LoVo (cell line): ENCODE results near the gene LAMB1.
A peak's percentile ranks its signal among the peaks of the same experiment; 100 is the strongest.
"Not testable (repeated sequence)": the region's sequence is repeated elsewhere in the genome, so short reads cannot be mapped to it uniquely, and the experiment has no call there.

Source experiments
- DNase-seq: peaks from one replicate; pipeline ENCODE4 v3.0.0-alpha.2; 2016; ENCODE audit warnings: low spot score

Gene LAMB1

DNA sequence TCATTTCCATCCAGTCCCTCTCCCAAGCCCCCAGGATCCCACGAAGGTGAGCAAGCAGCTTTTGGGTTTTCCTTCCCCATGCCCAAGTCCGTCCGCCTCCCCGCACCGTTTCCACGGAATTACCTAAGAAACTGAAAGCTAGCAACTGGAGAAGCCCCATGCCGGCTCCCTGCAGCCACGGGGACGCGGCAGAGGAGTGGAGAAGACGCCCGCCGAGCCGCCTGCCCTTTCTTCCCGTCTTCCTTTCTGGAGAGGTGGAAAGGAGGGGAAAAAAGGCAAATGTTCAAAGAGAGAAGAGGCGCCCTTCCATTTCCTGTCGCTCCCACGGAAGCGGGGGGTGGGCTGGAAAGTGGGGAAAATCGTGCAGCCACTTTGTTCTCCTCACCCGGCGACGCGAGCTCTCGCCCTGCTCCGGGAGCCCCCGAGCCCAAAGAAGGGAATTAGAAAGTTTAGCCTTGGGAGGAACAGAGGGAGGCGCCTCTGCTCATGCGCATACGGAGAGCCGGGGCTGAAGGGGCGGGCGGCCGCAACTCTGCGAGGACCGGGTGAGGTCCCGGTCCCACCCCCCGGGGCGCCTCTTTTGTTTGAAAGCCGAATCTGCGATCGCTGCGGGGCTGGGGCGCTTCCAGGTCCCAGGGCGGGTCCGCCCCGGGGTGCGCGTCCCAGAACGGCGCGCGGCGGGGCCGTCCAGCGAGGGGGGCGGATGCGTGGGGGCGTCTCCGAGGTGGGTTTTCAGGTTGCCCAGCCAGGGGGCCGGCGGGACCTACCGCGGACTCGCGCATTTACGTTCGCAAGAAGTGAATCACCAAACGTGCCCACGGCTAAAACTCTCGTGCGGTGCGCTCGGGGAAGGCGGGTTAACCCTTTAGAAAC, at the start of gene LAMB1:
Gene LAMB1, minus strand, starts transcription at position 436 of the 873 bp plus-strand sequence. Its CDS starts 276 bp downstream, at position 160.
- peak; percentile 83 for DNase-seq

DNA sequence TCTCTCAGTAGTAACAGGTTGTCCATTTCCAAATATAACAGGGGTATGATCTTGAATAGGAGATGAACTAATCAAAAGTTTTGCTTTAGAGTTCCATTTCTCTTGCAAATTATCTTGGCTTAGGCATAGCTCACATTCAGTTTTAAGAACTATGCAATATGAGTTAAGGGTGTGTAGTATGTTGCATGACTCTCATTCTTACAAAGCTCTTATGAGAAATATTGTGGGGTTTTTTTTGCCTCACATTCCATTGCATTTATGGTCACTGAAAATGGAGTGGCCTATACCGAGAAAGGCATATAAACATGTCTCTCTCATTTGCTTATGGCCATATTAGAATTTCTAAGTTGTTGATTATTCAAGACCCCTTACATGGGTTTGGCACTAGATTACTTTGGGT, 48.5 kb upstream of the LAMB1 start:
- no peak for DNase-seq

DNA sequence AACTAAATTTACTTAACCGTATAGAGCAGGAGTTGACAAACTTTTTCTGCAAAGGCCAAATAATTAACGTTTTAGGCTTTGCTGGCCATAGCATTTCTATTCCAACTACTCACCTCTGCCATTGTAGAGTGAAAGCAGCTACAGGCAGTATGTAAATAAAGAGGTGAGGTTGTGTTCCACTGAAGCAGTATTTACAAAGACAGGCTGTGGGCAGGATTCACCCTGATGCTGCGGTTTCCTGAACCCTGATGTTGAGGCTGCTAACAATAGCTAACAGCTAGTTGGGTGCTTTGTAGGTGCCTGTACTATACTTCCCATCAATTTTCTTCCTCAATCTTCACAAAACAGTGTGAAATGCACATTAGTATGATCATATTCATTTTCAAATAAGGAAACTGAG, 47.0 kb upstream of the LAMB1 start:
- no peak for DNase-seq

DNA sequence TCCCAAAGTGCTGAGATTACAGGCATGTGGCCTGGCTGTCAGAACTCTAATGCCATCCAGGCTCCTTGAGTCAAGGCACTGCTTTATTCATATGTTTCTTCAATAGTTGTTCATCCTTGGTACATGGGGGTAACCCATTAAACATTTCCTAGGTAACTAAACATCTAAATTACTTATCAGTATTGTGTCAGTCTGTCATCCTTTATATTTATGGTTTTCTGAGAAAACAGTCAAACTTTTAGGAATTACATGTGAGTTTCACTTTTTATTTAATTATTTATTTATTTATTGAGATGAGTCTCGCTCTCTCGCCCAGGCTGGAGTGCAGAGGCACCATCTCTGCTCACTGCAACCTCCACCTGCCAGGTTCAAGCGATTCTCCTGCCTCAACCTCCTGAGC, 45.5 kb upstream of the LAMB1 start:
- DNase-seq = no peak

DNA sequence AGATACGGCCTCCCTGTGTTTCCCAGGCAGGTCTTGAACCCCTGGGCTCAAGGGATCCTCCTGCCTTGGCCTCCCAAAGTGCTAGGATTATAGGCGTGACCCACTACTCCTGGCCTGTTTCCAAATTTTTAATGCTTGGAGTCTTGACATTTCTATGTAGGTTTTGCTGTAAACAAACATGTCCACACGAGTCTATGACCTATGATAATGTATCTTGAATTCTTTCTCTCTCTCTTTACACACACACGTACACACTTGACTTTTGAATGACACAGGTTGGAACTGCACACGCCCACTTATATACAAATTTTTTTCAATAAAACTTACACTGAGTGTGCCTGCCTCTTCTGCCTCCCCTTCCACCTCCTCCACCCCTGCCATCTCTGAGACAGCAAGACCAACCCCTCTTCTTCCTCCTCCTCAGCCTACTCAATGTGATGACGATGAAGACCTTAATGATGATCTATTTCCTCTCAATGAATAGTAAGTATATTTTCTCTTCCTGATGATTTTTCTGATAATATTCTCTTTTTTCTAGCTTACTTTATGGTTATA, 44.1 kb upstream of the LAMB1 start:
- DNase-seq = no peak

DNA sequence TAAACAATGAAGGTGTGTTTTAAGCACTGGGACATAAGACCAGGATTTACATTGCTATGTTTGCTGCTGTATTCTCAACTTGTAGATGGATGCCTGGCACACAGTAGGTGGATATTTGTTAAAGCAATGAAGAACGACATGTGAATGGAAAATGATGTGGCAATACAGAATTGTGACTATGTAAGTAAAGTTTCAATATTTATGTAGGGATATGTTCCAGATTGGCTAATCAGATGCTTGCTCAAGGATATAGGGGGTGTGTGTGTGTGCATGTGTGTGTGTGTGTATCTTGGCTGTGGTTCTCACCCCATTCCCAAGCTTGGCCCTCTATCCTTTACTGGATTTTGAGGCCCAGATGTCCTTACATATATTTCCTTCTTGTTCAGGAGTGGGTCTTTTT, 42.7 kb upstream of the LAMB1 start:
- DNase-seq = no peak

DNA sequence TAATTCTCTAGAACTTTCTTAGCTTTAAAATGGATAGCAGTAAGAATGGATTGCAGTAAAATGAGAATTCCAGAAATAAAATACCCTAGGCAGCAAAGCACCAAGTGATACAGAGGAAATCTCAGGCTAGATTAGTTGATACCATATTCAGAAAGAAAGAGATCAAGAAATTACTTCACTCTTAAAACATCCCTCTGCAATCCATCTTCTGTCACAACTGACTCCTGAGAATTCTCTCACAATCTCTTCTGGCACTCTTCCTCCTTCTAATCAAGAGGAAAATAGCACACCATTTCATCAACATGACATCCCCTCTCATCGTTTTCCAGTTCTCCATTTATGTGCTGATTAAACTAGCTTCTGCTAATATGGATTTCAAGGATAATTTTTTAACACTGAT, 42.2 kb upstream of the LAMB1 start:
- no peak for DNase-seq

DNA sequence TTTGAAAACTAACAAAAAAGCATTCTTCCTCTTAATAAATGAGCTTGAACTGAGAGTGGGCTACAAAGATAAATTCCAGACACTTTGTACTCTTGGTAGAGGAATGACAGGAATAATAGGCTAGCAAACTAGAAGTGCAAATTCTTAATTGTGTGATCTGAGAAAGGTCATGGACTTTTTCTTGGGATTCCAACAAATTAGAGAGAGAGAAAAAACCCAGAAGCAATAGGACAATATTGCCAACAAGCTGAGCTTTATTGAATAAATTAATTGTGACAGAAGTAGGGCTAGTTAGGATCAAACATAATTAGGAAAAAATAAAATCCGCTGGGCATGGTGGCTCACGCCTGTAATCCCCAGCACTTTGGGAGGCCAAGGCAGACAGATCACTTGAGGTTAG, 41.4 kb upstream of the LAMB1 start:
- DNase-seq = no peak

DNA sequence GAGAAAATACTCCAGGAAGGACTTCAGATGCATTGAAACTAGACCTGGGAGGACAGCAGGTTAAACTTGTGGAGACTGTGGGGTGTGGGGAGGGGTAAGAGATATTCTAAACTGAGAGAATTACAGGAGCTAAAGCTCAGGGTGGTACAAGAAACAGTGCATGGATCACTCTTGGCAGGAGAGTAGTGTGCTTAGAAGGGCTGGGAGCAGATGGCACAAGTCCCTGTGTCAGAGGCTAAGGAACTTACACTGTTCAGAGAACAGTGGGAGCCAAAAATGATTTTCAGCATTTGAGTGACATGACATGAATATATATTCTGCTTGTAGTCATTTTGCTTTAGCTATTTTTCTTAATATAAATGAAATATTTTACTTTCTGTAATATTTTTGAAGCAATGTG, 36.0 kb upstream of the LAMB1 start:
- DNase-seq = no peak

DNA sequence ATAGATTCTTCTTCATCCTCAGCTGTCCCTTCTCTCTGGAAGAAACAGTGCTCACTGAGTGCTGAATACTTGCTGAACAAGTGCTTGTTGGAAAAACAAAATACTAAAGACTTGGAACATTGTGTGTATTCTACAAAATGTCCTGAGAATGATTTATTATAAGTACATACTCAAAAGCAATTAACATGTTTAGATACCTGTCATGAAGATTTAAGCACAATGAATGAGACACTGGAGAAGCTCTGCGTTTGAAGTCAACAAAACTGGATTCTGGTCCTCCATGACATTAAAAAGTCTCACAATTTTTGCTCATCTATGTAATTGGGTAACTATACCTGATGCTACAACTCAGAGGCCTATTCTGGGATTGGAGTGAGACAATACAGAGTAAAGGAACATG, 34.8 kb upstream of the LAMB1 start:
- DNase-seq = no peak

DNA sequence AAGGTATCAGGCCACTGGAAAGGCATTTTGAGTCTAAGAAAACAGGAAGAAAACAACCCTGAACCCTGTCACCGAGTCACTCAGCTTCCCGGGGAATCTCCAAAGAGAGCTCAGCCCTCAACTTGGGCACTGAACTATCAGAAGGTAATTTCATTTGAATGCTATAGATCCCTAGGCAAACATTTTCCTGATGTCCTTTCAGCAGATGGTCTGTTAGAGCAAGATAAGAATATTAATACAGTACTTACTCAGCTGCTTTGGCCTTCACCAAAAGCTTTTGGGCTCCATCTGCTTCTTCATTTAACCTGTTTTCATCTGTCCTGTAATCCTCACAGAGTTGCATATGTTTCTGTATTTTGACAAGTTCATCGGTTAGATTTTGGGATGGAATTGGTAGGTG, 34.2 kb upstream of the LAMB1 start:
- DNase-seq = no peak

DNA sequence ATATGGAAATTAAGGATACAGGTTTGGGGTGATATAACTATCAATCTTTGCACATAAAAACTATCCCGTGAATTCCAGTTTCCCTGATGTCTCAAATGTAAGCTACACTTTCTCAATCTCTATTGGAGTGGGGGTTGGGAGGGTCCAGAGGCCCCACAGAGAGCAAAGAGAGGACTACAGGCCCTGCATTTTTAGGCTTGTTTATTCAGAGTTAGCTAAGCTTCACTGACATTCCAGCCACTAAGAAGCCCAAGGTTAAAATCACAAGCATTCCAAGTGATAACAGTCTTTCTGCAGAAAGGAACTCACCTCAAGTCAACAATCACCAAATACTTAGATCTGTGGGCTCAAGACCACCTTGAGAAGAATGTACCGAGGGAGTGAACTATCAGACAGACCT, 31.6 kb upstream of the LAMB1 start:
- no peak for DNase-seq

DNA sequence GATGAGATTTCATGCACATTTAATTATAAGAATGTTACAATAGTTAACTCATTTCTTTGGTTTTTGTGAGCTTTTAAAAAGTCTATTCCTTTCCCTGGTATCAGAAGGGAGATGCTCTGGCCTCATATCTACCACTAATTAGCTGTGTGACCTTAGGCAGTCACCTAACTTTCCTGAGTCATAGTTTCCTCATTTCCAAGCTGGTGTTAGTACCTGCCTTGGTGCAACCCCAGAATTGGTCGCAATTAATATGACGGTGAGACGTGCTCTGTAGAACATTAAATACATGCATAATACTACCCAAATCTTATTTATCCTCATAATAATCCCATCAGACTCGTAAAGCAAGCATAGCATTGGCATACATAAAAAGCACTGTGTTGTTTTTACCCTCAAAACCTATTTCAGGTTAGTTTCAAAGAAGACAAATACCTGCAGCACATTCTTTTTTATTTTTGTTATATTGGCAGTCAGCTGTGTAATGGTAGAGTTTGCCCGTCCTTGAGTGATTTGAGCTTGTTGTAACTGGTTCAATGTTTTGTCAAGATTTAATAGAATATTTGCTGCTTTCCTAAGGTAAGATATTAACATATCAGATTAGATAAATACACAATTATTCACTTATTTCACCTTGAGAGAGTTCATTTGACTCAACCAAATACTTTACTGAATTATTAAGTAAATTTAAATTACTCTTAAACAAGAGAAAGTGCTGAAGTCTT, 31.0 kb upstream of the LAMB1 start:
- DNase-seq = no peak

DNA sequence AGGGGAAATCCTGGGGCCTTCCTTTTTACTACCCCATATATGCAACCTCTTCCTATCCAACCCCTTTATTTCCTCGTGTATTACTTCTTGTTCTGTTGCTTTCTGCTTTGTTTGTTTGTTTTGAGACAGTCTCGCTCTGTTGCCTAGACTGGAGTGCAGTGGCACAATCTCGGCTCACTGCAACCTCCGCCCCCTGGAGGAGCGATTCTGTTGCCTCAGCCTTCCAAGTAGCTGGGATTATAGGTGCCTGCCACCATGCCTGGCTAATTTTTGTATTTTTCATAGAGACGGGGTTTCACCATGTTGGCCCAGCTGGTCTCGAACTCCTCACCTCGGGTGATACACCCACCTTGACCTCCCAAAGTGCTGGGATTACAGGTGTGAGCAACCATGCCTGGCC, 30.3 kb upstream of the LAMB1 start:
- DNase-seq = not testable (repeated sequence)

DNA sequence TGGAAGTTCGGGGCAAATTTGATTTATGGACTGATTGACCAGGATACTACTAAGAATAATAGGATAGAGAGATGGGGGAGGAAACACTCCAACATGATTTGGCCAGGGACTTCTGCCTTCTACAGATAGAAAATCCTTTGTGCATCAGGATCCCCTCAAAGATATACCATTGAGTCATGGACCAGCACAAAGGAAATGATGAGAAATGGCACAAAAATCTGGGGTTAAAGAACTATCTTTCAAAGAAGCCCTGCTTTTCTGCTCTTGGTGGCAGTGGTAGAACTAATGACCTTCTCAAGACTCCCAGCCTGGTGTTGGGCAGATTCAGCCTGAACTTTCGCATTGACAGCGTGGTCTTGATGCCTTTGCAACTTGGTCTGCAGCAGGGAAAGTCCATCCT, 27.6 kb upstream of the LAMB1 start:
- DNase-seq = no peak

DNA sequence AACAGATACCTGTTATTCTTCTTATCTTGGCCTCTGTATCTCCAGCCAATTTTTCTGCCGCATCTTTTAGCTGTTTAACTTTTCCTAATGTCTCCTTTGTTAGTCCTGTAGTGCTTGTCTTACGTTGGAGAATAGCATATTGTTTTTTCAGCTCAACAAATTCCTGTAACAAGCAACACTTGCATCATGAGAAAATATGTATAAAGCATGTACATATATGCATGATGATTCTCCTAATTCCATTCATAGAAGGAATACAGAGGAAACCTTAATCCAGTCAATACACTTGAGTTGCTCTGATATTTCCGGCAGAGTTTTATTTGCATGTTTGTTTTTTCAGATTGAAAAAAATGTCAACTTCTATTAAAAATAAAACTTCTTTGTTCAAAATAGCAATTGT, 26.1 kb upstream of the LAMB1 start:
- no peak for DNase-seq

DNA sequence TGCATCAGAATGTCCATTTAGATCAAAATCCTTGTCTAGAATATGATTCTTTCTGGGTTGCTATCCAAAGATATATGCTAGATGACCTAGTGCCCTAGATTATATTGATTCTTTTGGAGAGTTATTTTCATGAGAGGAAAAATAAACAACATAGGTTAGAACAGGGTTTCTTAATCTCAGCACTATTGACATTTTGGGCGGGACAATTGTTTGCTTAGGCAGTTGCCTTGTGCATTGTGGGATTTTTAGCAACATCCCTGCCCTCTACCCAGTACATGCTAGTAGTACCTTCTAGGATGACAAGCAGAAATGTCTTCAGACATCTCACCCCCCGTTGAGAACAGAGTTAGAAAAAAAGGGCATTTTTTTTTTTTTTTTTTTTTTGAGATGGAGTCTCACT, 25.1 kb upstream of the LAMB1 start:
- no peak for DNase-seq

DNA sequence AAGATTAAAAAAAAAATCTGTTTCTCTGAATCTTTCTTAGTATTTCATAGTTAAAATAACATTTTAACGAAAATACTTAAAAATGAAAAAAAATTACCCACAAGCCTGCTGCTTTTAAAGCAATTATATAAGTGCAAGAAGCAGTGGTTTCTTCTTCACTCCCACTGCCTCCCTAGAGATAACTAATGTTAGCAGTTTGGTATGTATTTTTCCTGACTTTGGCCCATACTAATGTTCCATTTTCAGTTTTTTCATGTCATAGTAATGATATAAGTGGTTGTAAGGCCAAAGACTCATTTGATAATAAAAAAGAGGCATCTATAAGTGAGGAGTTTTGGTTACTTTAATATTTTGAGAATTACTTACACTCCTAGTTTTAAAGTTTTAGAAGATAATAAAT, 24.3 kb upstream of the LAMB1 start:
- no peak for DNase-seq

DNA sequence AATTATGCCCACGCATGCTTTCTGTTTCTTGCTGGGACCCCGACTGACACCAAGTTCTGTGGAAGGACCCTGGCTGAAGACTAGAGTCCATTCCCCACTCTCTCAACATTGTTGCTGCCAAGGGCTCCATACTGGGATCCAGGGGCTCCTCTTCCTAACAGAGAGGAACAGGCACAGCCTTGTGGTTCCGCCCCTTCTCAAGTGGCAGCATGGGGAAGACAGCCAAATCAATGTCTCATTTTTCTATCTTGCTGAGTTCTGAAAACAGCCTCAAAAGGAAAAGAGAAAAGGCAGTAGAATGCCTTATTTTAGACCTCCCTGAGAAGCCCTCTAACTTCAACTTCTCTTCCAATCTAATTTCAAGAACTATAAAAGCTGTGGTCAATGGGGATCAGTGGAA, 23.7 kb upstream of the LAMB1 start:
- DNase-seq = no peak

DNA sequence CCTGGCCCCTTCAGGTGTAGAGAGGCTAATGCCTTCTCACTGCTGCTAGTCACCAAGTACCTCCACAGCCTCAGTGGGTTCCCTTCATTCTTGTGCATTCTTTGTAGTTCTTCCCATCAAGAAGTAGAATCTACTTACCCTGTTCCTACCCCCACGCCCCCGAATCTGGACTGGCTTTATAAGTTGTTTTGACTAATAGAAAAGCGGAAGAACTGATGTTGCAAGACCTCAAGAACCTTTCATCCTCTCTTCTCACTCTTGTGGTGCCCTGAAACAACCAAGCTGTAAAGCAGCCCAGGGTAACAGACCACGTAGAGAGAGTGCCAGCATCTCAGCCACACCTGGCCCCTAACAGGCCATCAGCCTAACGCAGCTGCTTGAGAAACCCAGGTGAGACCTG, 23.2 kb upstream of the LAMB1 start:
- DNase-seq = no peak

DNA sequence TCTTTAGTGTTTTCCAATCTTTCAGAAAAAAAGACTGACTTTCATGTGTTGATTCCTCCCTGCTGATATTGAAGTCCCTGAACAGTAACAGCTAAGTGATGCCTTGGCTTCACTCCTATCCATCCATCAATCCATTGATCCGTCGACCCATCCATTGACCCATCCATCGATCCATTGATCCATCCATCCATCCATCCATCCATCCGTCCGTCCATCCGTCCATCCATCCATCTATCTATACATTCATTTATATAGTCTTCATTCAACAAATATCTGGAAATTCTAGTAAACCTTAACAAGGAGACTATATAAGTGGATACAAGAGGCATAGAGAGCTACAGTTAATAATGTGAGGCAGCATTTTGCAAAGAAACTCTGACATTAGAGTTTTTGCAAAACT, 21.6 kb upstream of the LAMB1 start:
- no peak for DNase-seq

DNA sequence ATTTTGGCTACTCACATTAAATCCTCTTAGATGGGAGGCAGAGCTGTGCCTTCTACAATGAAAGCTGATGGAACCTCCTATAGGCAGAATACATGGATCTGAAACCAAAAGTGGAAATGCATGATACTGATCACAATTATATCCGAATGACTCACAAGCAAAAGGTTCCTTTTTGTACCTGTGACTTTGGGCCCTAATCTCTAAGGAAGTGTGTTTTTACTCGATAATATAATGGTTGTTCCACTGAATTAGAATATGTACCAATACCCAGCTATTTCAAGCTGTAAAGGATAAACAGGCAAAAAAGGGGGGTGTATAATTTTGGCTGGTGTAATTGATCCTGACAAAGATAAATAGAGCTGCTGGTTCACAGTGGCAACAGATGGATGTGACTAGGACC, 17.6 kb upstream of the LAMB1 start:
- DNase-seq = no peak

DNA sequence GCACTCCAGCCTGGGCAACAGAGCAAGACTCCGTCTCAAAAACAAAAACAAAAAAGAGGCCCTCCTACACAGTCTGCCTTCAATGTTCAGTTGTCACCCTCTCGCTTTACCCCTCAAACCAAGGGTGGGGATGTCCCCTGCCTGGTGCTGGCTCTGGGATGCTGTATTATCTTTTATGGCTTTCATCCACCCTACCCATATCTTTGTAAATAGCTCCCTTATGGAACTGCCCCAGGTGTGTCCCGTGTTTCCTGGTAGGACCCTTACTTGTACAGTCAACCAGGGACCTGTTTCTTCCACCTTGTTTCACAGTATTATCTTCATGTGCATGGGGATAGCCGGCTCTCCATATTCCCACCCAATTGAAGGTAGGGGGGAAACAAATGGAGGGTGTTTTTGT, 15.7 kb upstream of the LAMB1 start:
- DNase-seq = no peak
